ENCODE data around the gene PIK3AP1.

DNA sequence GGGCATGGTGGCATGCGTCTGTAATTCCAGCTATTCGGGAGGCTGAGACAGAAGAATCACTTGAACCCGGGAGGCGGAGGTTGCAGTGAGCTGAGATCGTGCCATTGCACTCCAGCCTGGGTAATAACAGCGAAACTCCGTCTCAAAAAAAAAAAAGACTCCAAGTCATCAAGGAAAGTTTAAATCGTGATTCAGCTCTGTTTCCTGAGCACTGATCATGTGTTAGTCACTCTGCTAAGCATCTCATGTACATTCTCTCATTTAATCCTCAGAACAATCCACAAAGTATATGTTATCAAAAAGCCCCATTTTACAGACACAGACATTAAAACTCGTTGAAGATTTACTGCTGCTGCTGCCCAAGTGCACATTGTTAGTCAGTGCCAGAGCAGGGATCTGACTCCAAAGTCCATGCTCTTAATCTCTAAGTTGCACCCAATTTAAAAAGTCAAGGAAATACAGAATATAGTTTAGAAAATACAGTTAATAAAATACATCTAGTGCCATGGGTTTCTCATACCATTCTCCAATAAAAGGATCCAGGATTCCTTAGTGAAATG lies 6.2 kb downstream of the PIK3AP1 start:
- TF ChIP-seq TAF1 (IDR thresholded peaks at IDR 0.05; ENCODE audit: borderline replicate concordance, low read depth, low read length) = no peak
- TF ChIP-seq LARP7 (IDR thresholded peaks at IDR 0.05) = no peak
- no peak for TF ChIP-seq MXI1 (IDR thresholded peaks at IDR 0.05; ENCODE audit: low read depth, low read length)
- TF ChIP-seq, protein P1, sequence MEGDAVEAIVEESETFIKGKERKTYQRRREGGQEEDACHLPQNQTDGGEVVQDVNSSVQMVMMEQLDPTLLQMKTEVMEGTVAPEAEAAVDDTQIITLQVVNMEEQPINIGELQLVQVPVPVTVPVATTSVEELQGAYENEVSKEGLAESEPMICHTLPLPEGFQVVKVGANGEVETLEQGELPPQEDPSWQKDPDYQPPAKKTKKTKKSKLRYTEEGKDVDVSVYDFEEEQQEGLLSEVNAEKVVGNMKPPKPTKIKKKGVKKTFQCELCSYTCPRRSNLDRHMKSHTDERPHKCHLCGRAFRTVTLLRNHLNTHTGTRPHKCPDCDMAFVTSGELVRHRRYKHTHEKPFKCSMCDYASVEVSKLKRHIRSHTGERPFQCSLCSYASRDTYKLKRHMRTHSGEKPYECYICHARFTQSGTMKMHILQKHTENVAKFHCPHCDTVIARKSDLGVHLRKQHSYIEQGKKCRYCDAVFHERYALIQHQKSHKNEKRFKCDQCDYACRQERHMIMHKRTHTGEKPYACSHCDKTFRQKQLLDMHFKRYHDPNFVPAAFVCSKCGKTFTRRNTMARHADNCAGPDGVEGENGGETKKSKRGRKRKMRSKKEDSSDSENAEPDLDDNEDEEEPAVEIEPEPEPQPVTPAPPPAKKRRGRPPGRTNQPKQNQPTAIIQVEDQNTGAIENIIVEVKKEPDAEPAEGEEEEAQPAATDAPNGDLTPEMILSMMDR (IDR thresholded peaks at IDR 0.05 in 2 of 3, conservative IDR thresholded peaks at IDR 0.05 in 1 of 3; ENCODE audit: control insufficient read depth in 2 of 3, extremely low read depth in 1 of 3, insufficient read depth in 1 of 3, low read depth in 3 of 3, low read length in 3 of 3) = no peak
- TF ChIP-seq RAD21 (IDR thresholded peaks at IDR 0.05; ENCODE audit: insufficient read depth, low read depth, low read length) = no peak
- TF ChIP-seq, protein P2, sequence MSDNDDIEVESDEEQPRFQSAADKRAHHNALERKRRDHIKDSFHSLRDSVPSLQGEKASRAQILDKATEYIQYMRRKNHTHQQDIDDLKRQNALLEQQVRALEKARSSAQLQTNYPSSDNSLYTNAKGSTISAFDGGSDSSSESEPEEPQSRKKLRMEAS (IDR thresholded peaks at IDR 0.05; ENCODE audit: low read depth, low read length) = no peak
- TF ChIP-seq POLR2AphosphoS5 (IDR thresholded peaks at IDR 0.05; ENCODE audit: low read length) = no peak

Data from GM12878 (cell line).